H1 (cell line): ENCODE results near the gene EOGT. TPM values are rescaled to one million over a fixed set of nuclear protein-coding genes. Genes with fewer than 3 reads are reported as not detected.

Experiments
- CTCF ChIA-PET: fragments of 300-600 bp; sonication (Branson Sonifier 250); formaldehyde crosslinking; loops from one replicate; lab custom pipeline; 2021; ENCODE audit not compliant: partially characterized antibody; lab: Charles Lee
- POLR2A ChIA-PET: fragments of 300-600 bp; sonication (Branson Sonifier 250); formaldehyde crosslinking; loops from one replicate; lab custom pipeline; 2021; ENCODE audit warnings: inconsistent platforms; ENCODE audit not compliant: partially characterized antibody; lab: Charles Lee
- DNase-seq, 2 experiments: peaks; one replicate each; pipeline versions ENCODE4 v3.0.0 to v3.0.0-alpha.2; 2010 to 2022; ENCODE audit warnings: low spot score in 2 of 2, low read depth in 1 of 2, mixed read lengths in 1 of 2
- FAIRE-seq: peaks from 2 replicates; lab custom pipeline; 2011; peaks lifted over from hg19 to GRCh38; lab: Jason Lieb, UNC
- H2AFZ ChIP-seq: 2 replicates; pipeline ENCODE4 v1.8.1; 2012; ENCODE audit warnings: low read length, inconsistent platforms
- H2AK5ac ChIP-seq: 2 replicates; pipeline ENCODE4 v1.6.1; 2013; ENCODE audit warnings: low read depth, low read length
- H2BK120ac ChIP-seq: replicated peaks from 2 replicates; pipeline ENCODE3; 2013; ENCODE audit warnings: low read depth, low read length, inconsistent platforms
- H2BK12ac ChIP-seq: 2 replicates; pipeline ENCODE4 v1.6.1; 2013; ENCODE audit warnings: low read depth, low read length
- H2BK15ac ChIP-seq: 2 replicates; pipeline ENCODE4 v1.6.1; 2013; ENCODE audit warnings: low read length
- H2BK20ac ChIP-seq: 2 replicates; pipeline ENCODE4 v1.6.1; 2013; ENCODE audit warnings: low read length
- H2BK5ac ChIP-seq: 2 replicates; pipeline ENCODE4 v1.6.1; 2013; ENCODE audit warnings: low read depth, low read length
- H3K14ac ChIP-seq: 2 replicates; pipeline ENCODE4 v1.6.1; 2013; ENCODE audit warnings: inconsistent platforms; ENCODE audit not compliant: insufficient read length
- H3K18ac ChIP-seq: 2 replicates; pipeline ENCODE4 v1.6.1; 2013; ENCODE audit warnings: low read length; ENCODE audit errors: extremely low read depth
- H3K23ac ChIP-seq: 2 replicates; pipeline ENCODE4 v1.6.1; 2013; ENCODE audit warnings: inconsistent platforms; ENCODE audit not compliant: insufficient read length
- H3K23me2 ChIP-seq: 2 replicates; pipeline ENCODE4 v1.6.1; 2013; ENCODE audit warnings: low read depth, low read length
- H3K27ac ChIP-seq: 2 replicates; pipeline ENCODE4 v1.6.1; 2011; ENCODE audit warnings: low read depth, low read length, inconsistent platforms
- H3K27me3 ChIP-seq, 4 experiments: replicated peaks in 1 of 4; 1 replicate in 1 of 4; 2 replicates in 3 of 4; pipeline versions ENCODE4 v1.6.1 to v1.8.1; 2011 to 2013; ENCODE audit warnings: low read length in 3 of 4, mild to moderate bottlenecking in 3 of 4, inconsistent platforms in 2 of 4, mixed read lengths in 2 of 4, moderate library complexity in 1 of 4; ENCODE audit not compliant: control insufficient read depth in 3 of 4, insufficient read depth in 3 of 4; ENCODE audit errors: extremely low read depth in 1 of 4
- H3K36me3 ChIP-seq, 4 experiments: 2 replicates each; pipeline versions ENCODE4 v1.6.1 to v1.8.1; 2011 to 2013; ENCODE audit warnings: mild to moderate bottlenecking in 4 of 4, low read length in 3 of 4, moderate library complexity in 2 of 4, control low read depth in 1 of 4, inconsistent platforms in 1 of 4; ENCODE audit not compliant: insufficient read depth in 4 of 4, control insufficient read depth in 2 of 4
- H3K4ac ChIP-seq: replicated peaks from 2 replicates; pipeline ENCODE3; 2013; ENCODE audit warnings: low read length, low read depth, mixed read lengths, inconsistent platforms; ENCODE audit not compliant: insufficient read length
- H3K4me1 ChIP-seq, 4 experiments: replicated peaks in 1 of 4; 1 replicate in 1 of 4; 2 replicates in 3 of 4; pipeline versions ENCODE4 v1.6.1 to v1.8.1; 2011 to 2013; ENCODE audit warnings: low read length in 3 of 4, inconsistent platforms in 2 of 4, mixed read lengths in 1 of 4; ENCODE audit not compliant: insufficient read depth in 4 of 4, control insufficient read depth in 3 of 4
- H3K4me2 ChIP-seq, 2 experiments: 2 replicates each; pipeline versions ENCODE4 v1.6.1 to v1.8.1; 2011 to 2013; ENCODE audit warnings: low read depth in 2 of 2, low read length in 2 of 2, control low read depth in 1 of 2, inconsistent platforms in 1 of 2, mild to moderate bottlenecking in 1 of 2; ENCODE audit not compliant: insufficient read depth in 1 of 2
- H3K4me3 ChIP-seq, 4 experiments: fragments of 200-600, 300-600 bp in 1 of 4; sonication (generic), shearing (Covaris generic), sonication (Bioruptor Twin) in 1 of 4; 2 replicates each; pipeline versions ENCODE4 v1.5.1 to v1.8.1; 2011 to 2016; ENCODE audit warnings: low read length in 4 of 4, low read depth in 3 of 4, control low read depth in 2 of 4, inconsistent platforms in 2 of 4, mild to moderate bottlenecking in 2 of 4, mixed read lengths in 1 of 4, moderate library complexity in 1 of 4; ENCODE audit not compliant: insufficient read depth in 2 of 4; ENCODE audit errors: extremely low read depth in 1 of 4
- H3K56ac ChIP-seq: replicated peaks from 2 replicates; pipeline ENCODE3; 2013; ENCODE audit warnings: low read depth, mild to moderate bottlenecking, mixed read lengths, low read length, inconsistent platforms; ENCODE audit not compliant: insufficient read length
- H3K79me1 ChIP-seq: 2 replicates; pipeline ENCODE4 v1.6.1; 2013; ENCODE audit warnings: low read depth, low read length, control low read depth
- H3K79me2 ChIP-seq, 2 experiments: 2 replicates each; pipeline versions ENCODE4 v1.6.1 to v1.8.1; 2012 to 2013; ENCODE audit warnings: low read length in 2 of 2, mild to moderate bottlenecking in 2 of 2, inconsistent platforms in 1 of 2; ENCODE audit not compliant: insufficient read depth in 2 of 2, control insufficient read depth in 1 of 2
- H3K9ac ChIP-seq, 4 experiments: replicated peaks in 1 of 4; 1 replicate in 1 of 4; 2 replicates in 3 of 4; pipeline versions ENCODE4 v1.6.1 to v1.8.1; 2011 to 2013; ENCODE audit warnings: low read depth in 3 of 4, low read length in 3 of 4, control low read depth in 2 of 4, mild to moderate bottlenecking in 2 of 4, moderate library complexity in 2 of 4, inconsistent platforms in 1 of 4; ENCODE audit errors: extremely low read depth in 1 of 4
- H3K9me3 ChIP-seq, 2 experiments: 2 replicates each; pipeline versions ENCODE4 v1.6.1 to v1.8.1; 2012 to 2013; ENCODE audit warnings: mild to moderate bottlenecking in 2 of 2, moderate library complexity in 2 of 2, control low read depth in 1 of 2, inconsistent platforms in 1 of 2, low read depth in 1 of 2, low read length in 1 of 2, mixed read lengths in 1 of 2; ENCODE audit not compliant: insufficient read depth in 2 of 2
- H4K20me1 ChIP-seq, 2 experiments: replicated peaks in 1 of 2; 2 replicates each; pipeline versions ENCODE3 to v1.8.1; 2011 to 2013; ENCODE audit warnings: inconsistent platforms in 2 of 2, low read length in 2 of 2, mild to moderate bottlenecking in 1 of 2; ENCODE audit not compliant: insufficient read depth in 2 of 2, control insufficient read depth in 1 of 2
- H4K5ac ChIP-seq: 2 replicates; pipeline ENCODE4 v1.6.1; 2013; ENCODE audit warnings: low read length, low read depth, mixed read lengths, inconsistent platforms; ENCODE audit not compliant: insufficient read length
- H4K8ac ChIP-seq: 2 replicates; pipeline ENCODE4 v1.8.0; 2013; ENCODE audit warnings: mild to moderate bottlenecking, moderate library complexity, low read length, inconsistent platforms; ENCODE audit not compliant: insufficient read depth; ENCODE audit errors: extremely low read depth
- H4K91ac ChIP-seq: replicated peaks from 2 replicates; pipeline ENCODE3; 2013; ENCODE audit warnings: low read length, mixed read lengths, inconsistent platforms; ENCODE audit not compliant: insufficient read length
- CTCF ChIP-seq, 3 experiments: IDR thresholded peaks; 1 replicate in 2 of 3; 2 replicates in 1 of 3; pipeline versions ENCODE4 v1.5.1 to v1.6.1; 2011; ENCODE audit warnings: low read length in 3 of 3, mild to moderate bottlenecking in 3 of 3, inconsistent platforms in 2 of 3, low read depth in 1 of 3, moderate library complexity in 1 of 3; ENCODE audit not compliant: insufficient read depth in 1 of 3; ENCODE audit errors: control extremely low read depth in 1 of 3
- E2F6 ChIP-seq: IDR thresholded peaks from 2 replicates; pipeline ENCODE4 v1.6.1; 2012; ENCODE audit warnings: inconsistent platforms
- FOSL1 ChIP-seq: IDR thresholded peaks from 2 replicates; pipeline ENCODE4 v1.6.1; 2011; ENCODE audit warnings: mild to moderate bottlenecking, low read depth, low read length, moderate library complexity; ENCODE audit not compliant: insufficient read depth
- GTF2F1 ChIP-seq: IDR thresholded peaks from 2 replicates; pipeline ENCODE4 v1.6.1; 2012; ENCODE audit warnings: low read depth, low read length, improper control_type of control experiment, borderline replicate concordance
- MAX ChIP-seq: IDR thresholded peaks from 2 replicates; pipeline ENCODE4 v1.6.1; 2012; ENCODE audit warnings: inconsistent platforms
- RFX5 ChIP-seq: IDR thresholded peaks from 2 replicates; pipeline ENCODE4 v1.6.1; 2011; ENCODE audit warnings: low read depth, low read length, improper control_type of control experiment, borderline replicate concordance
- RXRA ChIP-seq: IDR thresholded peaks from 2 replicates; pipeline ENCODE4 v1.6.1; 2011; ENCODE audit warnings: low read depth, mild to moderate bottlenecking, low read length, moderate library complexity; ENCODE audit not compliant: insufficient read depth
- SP2 ChIP-seq: IDR thresholded peaks from 2 replicates; pipeline ENCODE4 v1.6.1; 2012; ENCODE audit warnings: mild to moderate bottlenecking, low read length, inconsistent platforms
- YY1 ChIP-seq: IDR thresholded peaks from 2 replicates; pipeline ENCODE4 v1.6.1; 2011; ENCODE audit warnings: low read depth, mild to moderate bottlenecking, low read length
- WGBS, 2 experiments: shearing (Covaris generic) in 1 of 2; methylation state at CpG; one replicate each; pipeline versions ENCODE4 v1.1.6 to v1.1.7; 2013 to 2015; ENCODE audit warnings: low lambda C conversion rate in 2 of 2, mixed read lengths in 2 of 2, inconsistent platforms in 1 of 2, low coverage in 1 of 2, missing lambda C conversion rate in 1 of 2; ENCODE audit not compliant: insufficient replicate concordance in 2 of 2, insufficient coverage in 1 of 2, insufficient read length in 1 of 2; ENCODE audit errors: extremely low coverage in 1 of 2, missing lambda C conversion rate in 1 of 2; 5-methylcytosine and 5-hydroxymethylcytosine counted together
- polyA plus RNA-seq, 7 experiments: library from polyadenylated mRNA; depleted of rRNA in 3 of 7; stranded (reverse) in 5 of 7; unstranded in 2 of 7; fragments of >200 nt in 5 of 7; fragments of 200-250 nt in 2 of 7; gene quantifications; 1 replicate in 5 of 7; 2 replicates in 1 of 7; 4 replicates in 1 of 7; pipeline versions ENCODE4 v1.2.1 to v1.2.3, GENCODE V29; 2011 to 2013; ENCODE audit warnings: missing spikeins in 2 of 7, mixed read lengths in 2 of 7
- total RNA-seq: library from RNA; stranded (reverse); fragmentation: NEBNext Ultra II Directional; extraction: Animal tissue kit (Norgen Biotek cat#: 25700); gene quantifications from 2 replicates; pipeline ENCODE4 v1.2.1, GENCODE V29; 2021

The EOGT gene
- total and polyA plus RNA-seq, 2 of the 8 experiments (the other 6 are each of a cell fraction or from before 2014, with no cell fraction given): 6.7 to 20.7 TPM

GRCh38 chr3:69031635-69032034 lies 18.2 kb upstream of the EOGT start:
- Histone ChIP-seq H3K79me2 (no peaks in the 10 kb centered on the region), H3K18ac (no peak overlapping the region), H3K27me3 (no peaks in the 10 kb centered on the region), H4K91ac (no peak overlapping the region), H4K8ac (no peak overlapping the region), H2BK12ac (no peak overlapping the region), H2AFZ (no peak overlapping the region), H2BK120ac (no peak overlapping the region), H3K56ac (no peak overlapping the region), H3K27ac (no peak overlapping the region), H3K9ac (no peak overlapping the region), H3K23me2 (no peaks in the 10 kb centered on the region), H2BK20ac (no peak overlapping the region), H3K4me2 (no peak overlapping the region), H3K36me3 (peaks cover 7 to 46% (median 19%) of the 10 kb centered on the region in 4 experiments; a peak in 7 of 8 replicates), H4K20me1 (no peaks in the 10 kb centered on the region), H2AK5ac (no peak overlapping the region), H3K14ac (no peak overlapping the region), H4K5ac (no peak overlapping the region), H3K23ac (no peak overlapping the region), H3K9me3 (no peaks in the 10 kb centered on the region), H3K4me1 (no peaks in the 10 kb centered on the region), H3K79me1 (no peaks in the 10 kb centered on the region), H3K4me3 (no peak overlapping the region), H2BK15ac (no peak overlapping the region), H2BK5ac (no peak overlapping the region), H3K4ac (no peak overlapping the region)
- no peak for FAIRE-seq
- ChIA-PET CTCF (no interaction called here), POLR2A (no interaction called here)
- TF ChIP-seq MAX (no peak), E2F6 (no peak), YY1 (no peak), RFX5 (no peak), GTF2F1 (no peak), RXRA (no peak), SP2 (no peak), FOSL1 (no peak), CTCF (IDR thresholded peaks at IDR 0.05; ENCODE audit: control extremely low read depth in 1 of 3, insufficient read depth in 1 of 3, low read depth in 1 of 3, low read length in 3 of 3) (no peak)
- no peak for DNase-seq
- WGBS, 2 experiments: 75% methylated on average over 1 of the region's 1 CpG; no CpG with 5 or more reads in 1 of the 2 experiments
